Transverse colon (tissue), 4 donors: ENCODE measurements around the gene TMEM72. TPM values are rescaled to one million over a fixed set of nuclear protein-coding genes. Genes with fewer than 3 reads are reported as not detected.

Source experiments
- DNase-seq: peaks from one replicate; pipeline ENCODE4 v3.0.0-alpha.2; 2019
- H3K27ac ChIP-seq, 4 donors: fragments of 200-600 bp; sonication (generic); 2 replicates each; pipeline ENCODE4 v1.5.1; 2016 to 2018; ENCODE audit warnings: inconsistent platforms in 4 of 4
- H3K27me3 ChIP-seq: fragments of 200-600 bp; sonication (generic); 2 replicates; pipeline ENCODE4 v1.5.1; 2017; ENCODE audit warnings: inconsistent platforms
- H3K36me3 ChIP-seq, 4 donors: fragments of 200-600 bp; sonication (generic); 2 replicates each; pipeline ENCODE4 v1.5.1; 2017 to 2019; ENCODE audit warnings: inconsistent platforms in 4 of 4
- H3K4me1 ChIP-seq, 4 donors: fragments of 200-600 bp; sonication (generic); 2 replicates each; pipeline ENCODE4 v1.5.1; 2017 to 2020; ENCODE audit warnings: inconsistent platforms in 4 of 4
- H3K4me3 ChIP-seq, 4 donors: fragments of 200-600 bp; sonication (generic); 1 replicate in 1 of 4; 2 replicates in 3 of 4; pipeline versions ENCODE4 v1.5.1 to v1.6.1; 2017 to 2019; ENCODE audit warnings: inconsistent platforms in 4 of 4
- H3K9me3 ChIP-seq, 2 donors: fragments of 200-600 bp; sonication (generic); 2 replicates each; pipeline ENCODE4 v1.5.1; 2017 to 2019; ENCODE audit warnings: inconsistent platforms in 2 of 2
- EP300 ChIP-seq: sonication (generic); formaldehyde crosslinking; IDR thresholded peaks from one replicate; pipeline ENCODE4 v1.6.1; 2017; ENCODE audit warnings: antibody characterized with exemption, low read depth
- POLR2A ChIP-seq: fragments of 450-650 bp; IDR thresholded peaks from one replicate; pipeline ENCODE4 v1.6.1; 2016; ENCODE audit warnings: antibody characterized with exemption, mild to moderate bottlenecking, moderate library complexity
- POLR2AphosphoS5 ChIP-seq, 3 donors: sonication (generic); formaldehyde crosslinking; IDR thresholded peaks; one replicate each; pipeline ENCODE4 v1.6.1; 2016; ENCODE audit warnings: antibody characterized with exemption in 3 of 3
- WGBS, 2 donors: methylation state at CpG; one replicate each; pipeline ENCODE4 v1.1.5; 2018; ENCODE audit warnings: low coverage in 1 of 2; 5-methylcytosine and 5-hydroxymethylcytosine counted together
- in situ Hi-C, 4 donors: fragments of 200-750 bp; cut with MboI; loops; one replicate each; pipeline versions ENCODE4 v1.15.0 to v1.15.1; 2017; ENCODE audit warnings: low sequenced_read_pairs in 3 of 4, low pct_ligation_motif_present in 1 of 4, low pct_unique_long_range_greater_than_20kb in 1 of 4
- intact Hi-C: fragments of 100-400 bp; cut with DNase I; formaldehyde crosslinking; loops from one replicate; pipeline ENCODE4 v1.15.1; 2023; ENCODE audit warnings: low total_unique reads
- total RNA-seq, 4 donors: library from RNA; depleted of rRNA; stranded (reverse); fragments of >200 nt; gene quantifications; one replicate each; pipeline ENCODE4 v1.1.0, GENCODE V29; 2016
- TF ChIP-seq, protein P1 (sequence below), 5 experiments: fragments of 200-600 bp in 3 of 5; fragments of 450-650 bp in 2 of 5; sonication (generic) in 3 of 5; IDR thresholded peaks; 1 replicate in 2 of 5; 2 replicates in 3 of 5; pipeline ENCODE4 v1.5.1; 2016 to 2017; ENCODE audit warnings: antibody characterized with exemption in 5 of 5, inconsistent platforms in 3 of 5, mild to moderate bottlenecking in 2 of 5, moderate library complexity in 1 of 5

The TMEM72 gene
- total RNA-seq, 4 donors from 2014 or later, result 9.5 to 49.4 (median 16.5) TPM

DNA sequence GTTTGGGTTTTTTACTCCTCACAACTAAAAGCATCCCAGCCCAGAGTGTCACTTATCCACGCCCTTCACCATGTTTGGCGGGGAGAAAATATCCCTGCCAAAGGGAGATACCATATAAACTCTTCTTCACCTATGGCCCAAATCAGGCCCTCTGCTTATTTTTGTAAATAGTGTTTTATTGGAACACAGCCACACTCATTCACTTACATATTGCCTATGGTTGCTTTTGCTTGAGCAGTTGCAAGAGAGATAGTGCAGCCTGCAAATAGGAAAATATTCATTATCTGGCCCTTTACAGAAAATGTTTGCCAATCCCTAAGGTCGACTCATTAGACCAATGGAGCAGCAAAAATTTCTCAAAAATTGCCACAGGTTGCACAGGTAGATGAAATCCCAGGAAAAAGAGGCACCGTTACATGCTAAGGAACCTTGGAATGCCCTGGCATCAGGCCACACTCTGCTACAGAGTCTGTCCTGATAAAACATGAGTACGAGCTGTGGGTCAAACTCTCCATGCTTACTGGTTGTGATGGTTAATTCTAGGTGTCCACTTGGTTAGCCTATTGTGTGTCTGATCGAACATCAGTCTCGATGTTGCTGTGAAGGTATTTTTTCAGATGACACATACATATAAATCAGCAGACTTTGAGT lies 40.6 kb downstream of the TMEM72 start:
- no peaks in the 10 kb centered on the region for H3K27me3 ChIP-seq
- H3K9me3 ChIP-seq, result no peaks in the 10 kb centered on the region
- peaks cover 0 to 4% (median 0%) of the 10 kb centered on the region in 4 donors for H3K4me1 ChIP-seq
- no peak for DNase-seq
- in situ Hi-C loops, result no loop called here
- H3K4me3 ChIP-seq, result no peak overlapping the region
- intact Hi-C loops, result no loop called here
- H3K27ac ChIP-seq, result no peak overlapping the region
- TF ChIP-seq POLR2A (no peak), EP300 (no peak), POLR2AphosphoS5 (IDR thresholded peaks at IDR 0.05) (no peak)
- TF ChIP-seq, protein P1, sequence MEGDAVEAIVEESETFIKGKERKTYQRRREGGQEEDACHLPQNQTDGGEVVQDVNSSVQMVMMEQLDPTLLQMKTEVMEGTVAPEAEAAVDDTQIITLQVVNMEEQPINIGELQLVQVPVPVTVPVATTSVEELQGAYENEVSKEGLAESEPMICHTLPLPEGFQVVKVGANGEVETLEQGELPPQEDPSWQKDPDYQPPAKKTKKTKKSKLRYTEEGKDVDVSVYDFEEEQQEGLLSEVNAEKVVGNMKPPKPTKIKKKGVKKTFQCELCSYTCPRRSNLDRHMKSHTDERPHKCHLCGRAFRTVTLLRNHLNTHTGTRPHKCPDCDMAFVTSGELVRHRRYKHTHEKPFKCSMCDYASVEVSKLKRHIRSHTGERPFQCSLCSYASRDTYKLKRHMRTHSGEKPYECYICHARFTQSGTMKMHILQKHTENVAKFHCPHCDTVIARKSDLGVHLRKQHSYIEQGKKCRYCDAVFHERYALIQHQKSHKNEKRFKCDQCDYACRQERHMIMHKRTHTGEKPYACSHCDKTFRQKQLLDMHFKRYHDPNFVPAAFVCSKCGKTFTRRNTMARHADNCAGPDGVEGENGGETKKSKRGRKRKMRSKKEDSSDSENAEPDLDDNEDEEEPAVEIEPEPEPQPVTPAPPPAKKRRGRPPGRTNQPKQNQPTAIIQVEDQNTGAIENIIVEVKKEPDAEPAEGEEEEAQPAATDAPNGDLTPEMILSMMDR (IDR thresholded peaks at IDR 0.05), result no peak
- no peaks in the 10 kb centered on the region for H3K36me3 ChIP-seq
- 83 to 86% methylated on average over 3 to 7 of the region's 7 CpGs for WGBS, 2 donors

- H3K27ac ChIP-seq, result no peak overlapping the region
- H3K9me3 ChIP-seq, result no peaks in the 10 kb centered on the region
- H3K36me3 ChIP-seq, result no peaks in the 10 kb centered on the region
- no peak for DNase-seq
- no peaks in the 10 kb centered on the region for H3K27me3 ChIP-seq
- 40 to 78% methylated on average over 1 to 2 of the region's 2 CpGs for WGBS, 2 donors
- H3K4me1 ChIP-seq, result peaks cover 0 to 8% (median 2%) of the 10 kb centered on the region in 4 donors
- H3K4me3 ChIP-seq, result no peak overlapping the region
- intact Hi-C loops (no loop called here), in situ Hi-C loops (no loop called here)
- TF ChIP-seq, protein P1 (IDR thresholded peaks at IDR 0.05), result no peak
- no peak for TF ChIP-seq POLR2A
- no peak for TF ChIP-seq POLR2AphosphoS5 (IDR thresholded peaks at IDR 0.05)
- TF ChIP-seq EP300, result no peak
These were observed 41.7 kb downstream of the TMEM72 start for GRCh38 chr10:44952779-44953231.

GRCh38 chr10:44954042-44954441 lies 42.9 kb downstream of the TMEM72 start:
- DNase-seq, result no peak
- in situ Hi-C loops (no loop called here), intact Hi-C loops (no loop called here)
- H3K9me3 ChIP-seq, result no peaks in the 10 kb centered on the region
- H3K36me3 ChIP-seq, result no peaks in the 10 kb centered on the region
- TF ChIP-seq POLR2A (no peak), POLR2AphosphoS5 (IDR thresholded peaks at IDR 0.05) (no peak), EP300 (no peak)
- TF ChIP-seq, protein P1 (IDR thresholded peaks at IDR 0.05), result no peak
- H3K4me3 ChIP-seq, result no peak overlapping the region
- peaks cover 0 to 20% (median 13%) of the 10 kb centered on the region in 4 donors for H3K4me1 ChIP-seq
- H3K27me3 ChIP-seq, result no peaks in the 10 kb centered on the region
- no peak overlapping the region for H3K27ac ChIP-seq

DNA sequence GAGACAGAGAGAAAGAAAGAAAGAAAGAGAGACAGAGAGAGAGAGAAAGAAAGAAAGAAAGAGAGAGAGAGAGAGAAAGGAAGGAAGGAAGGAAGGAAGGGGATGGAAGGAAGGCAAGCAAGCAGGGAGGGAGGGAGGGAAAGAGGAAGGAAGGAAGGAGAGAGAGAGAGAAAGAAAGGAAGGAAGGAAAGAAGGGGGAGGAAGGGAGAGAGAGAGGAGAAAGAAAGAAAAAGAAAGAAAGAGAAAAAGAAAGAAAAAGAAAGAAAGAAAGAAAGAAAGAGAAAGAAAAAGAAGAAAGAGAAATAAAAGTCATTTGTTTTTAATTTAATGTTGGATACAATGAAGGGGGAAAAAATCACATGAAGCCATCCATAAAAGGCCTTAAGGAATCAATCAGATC lies 43.8 kb downstream of the TMEM72 start:
- peaks cover 0 to 22% (median 14%) of the 10 kb centered on the region in 4 donors for H3K4me1 ChIP-seq
- TF ChIP-seq EP300, result no peak
- no peak for TF ChIP-seq POLR2AphosphoS5 (IDR thresholded peaks at IDR 0.05)
- TF ChIP-seq, protein P1 (IDR thresholded peaks at IDR 0.05), result no peak
- TF ChIP-seq POLR2A, result no peak
- intact Hi-C loops (no loop called here), in situ Hi-C loops (no loop called here)
- DNase-seq, result no peak
- no peaks in the 10 kb centered on the region for H3K36me3 ChIP-seq
- peak overlapping the region in 1 of 4 donors; percentile 17 for H3K27ac ChIP-seq
- H3K27me3 ChIP-seq, result no peaks in the 10 kb centered on the region
- H3K9me3 ChIP-seq, result no peaks in the 10 kb centered on the region
- H3K4me3 ChIP-seq, result no peak overlapping the region
